GM12878 (cell line): ENCODE data around the gene SIPA1. TPM values are rescaled to one million over a fixed set of nuclear protein-coding genes. Genes with fewer than 3 reads are reported as not detected.

Source experiments
- ATAC-seq: fragments of 200-7000 bp; cut with Tn5 transposase; 3 replicates; pipeline ENCODE4 v1.9.1; 2020; ENCODE audit warnings: mild to moderate bottlenecking, moderate library complexity
- BruUV-seq: library from RNA; stranded (reverse); fragments of 400-500 nt; replicated peaks from 2 replicates; lab custom pipeline; 2021; lab: Mats Ljungman, UMichigan
- CTCF ChIA-PET: fragments of 300-600 bp; sonication (Branson Sonifier 250); formaldehyde crosslinking; extraction: SDS; loops from one replicate; lab custom pipeline; 2021; ENCODE audit warnings: inconsistent platforms; lab: Yijun Ruan, JAX
- POLR2A ChIA-PET: fragments of 350-600 bp; formaldehyde crosslinking; extraction: SDS; loops from one replicate; lab custom pipeline; 2021; ENCODE audit warnings: inconsistent platforms; lab: Charles Lee
- RAD21 ChIA-PET: fragments of 300-600 bp; sonication (Branson Sonifier 250); formaldehyde crosslinking; loops from one replicate; lab custom pipeline; 2023; ENCODE audit warnings: antibody characterized with exemption; ENCODE audit not compliant: unreplicated experiment; lab: Charles Lee
- SMC1A ChIA-PET: fragments of 300-600 bp; sonication (Branson Sonifier 250); formaldehyde crosslinking; loops from one replicate; lab custom pipeline; 2023; ENCODE audit not compliant: unreplicated experiment, uncharacterized antibody; lab: Charles Lee
- DNase-seq: peaks from one replicate; pipeline ENCODE4 v3.0.0-alpha.2; 2011; ENCODE audit warnings: low read depth, low spot score
- FAIRE-seq: peaks from 3 replicates; lab custom pipeline; 2011; peaks lifted over from hg19 to GRCh38; lab: Jason Lieb, UNC
- H2AFZ ChIP-seq: 2 replicates; pipeline ENCODE4 v1.6.0; 2011; ENCODE audit warnings: low read depth, low read length, control low read depth; ENCODE audit not compliant: control insufficient read depth
- H3K27ac ChIP-seq: 2 replicates; pipeline ENCODE4 v1.5.1; 2011; ENCODE audit warnings: control low read depth; ENCODE audit not compliant: control insufficient read depth, insufficient read depth
- H3K27me3 ChIP-seq, 2 experiments: replicated peaks in 1 of 2; 2 replicates each; pipeline versions ENCODE4 v1.6.0 to v1.6.1; 2011; ENCODE audit warnings: low read length in 1 of 2; ENCODE audit not compliant: control insufficient read depth in 2 of 2, insufficient read depth in 2 of 2
- H3K36me3 ChIP-seq, 2 experiments: 2 replicates each; pipeline ENCODE4 v1.5.1; 2011; ENCODE audit warnings: low read length in 1 of 2; ENCODE audit not compliant: control insufficient read depth in 2 of 2, insufficient read depth in 2 of 2
- H3K4me1 ChIP-seq: 2 replicates; pipeline ENCODE4 v1.6.1; 2011; ENCODE audit warnings: mild to moderate bottlenecking, low read length, moderate library complexity, mixed read lengths; ENCODE audit not compliant: control insufficient read depth, insufficient read depth
- H3K4me2 ChIP-seq: 2 replicates; pipeline ENCODE4 v1.6.0; 2011; ENCODE audit warnings: control low read depth; ENCODE audit not compliant: control insufficient read depth, insufficient read depth
- H3K4me3 ChIP-seq: fragments of 200-600 bp; sonication (generic); 2 replicates; pipeline ENCODE4 v1.5.1; 2016
- H3K79me2 ChIP-seq: 2 replicates; pipeline ENCODE4 v1.6.0; 2011; ENCODE audit warnings: low read length; ENCODE audit not compliant: control insufficient read depth, insufficient read depth
- H3K9ac ChIP-seq: 2 replicates; pipeline ENCODE4 v1.8.0; 2011; ENCODE audit warnings: low read length, control low read depth, mixed read lengths; ENCODE audit not compliant: control insufficient read depth, insufficient read depth
- H3K9me3 ChIP-seq: replicated peaks from 3 replicates; pipeline ENCODE4 v1.5.1; 2011; ENCODE audit warnings: mild to moderate bottlenecking, low read length; ENCODE audit not compliant: control insufficient read depth, insufficient read depth
- H4K20me1 ChIP-seq: 2 replicates; pipeline ENCODE4 v1.6.0; 2011; ENCODE audit not compliant: control insufficient read depth, insufficient read depth
- ASH2L ChIP-seq: fragments of 300-600, 200-600 bp; sonication (generic); IDR thresholded peaks from 2 replicates; pipeline ENCODE4 v1.6.1; 2017; ENCODE audit warnings: low read depth, mild to moderate bottlenecking, borderline replicate concordance
- BCLAF1 ChIP-seq: fragments of 450-650 bp; IDR thresholded peaks from 2 replicates; pipeline ENCODE4 v1.6.1; 2017; ENCODE audit warnings: antibody characterized with exemption, mild to moderate bottlenecking, moderate library complexity
- FOXK2 ChIP-seq: fragments of 450-650 bp; IDR thresholded peaks from 2 replicates; pipeline ENCODE4 v1.6.1; 2017; ENCODE audit warnings: mild to moderate bottlenecking, moderate library complexity
- PBX3 ChIP-seq: IDR thresholded peaks from 2 replicates; pipeline ENCODE4 v1.6.1; 2011; ENCODE audit warnings: mild to moderate bottlenecking, low read depth, low read length, moderate library complexity; ENCODE audit not compliant: insufficient replicate concordance
- RB1 ChIP-seq: fragments of 450-650 bp; formaldehyde crosslinking; IDR thresholded peaks from 2 replicates; pipeline ENCODE4 v1.6.1; 2017; ENCODE audit warnings: mild to moderate bottlenecking, borderline replicate concordance
- SUZ12 ChIP-seq: fragments of 200-600 bp; sonication (generic); IDR thresholded peaks from one replicate; pipeline ENCODE4 v1.6.1; 2018; ENCODE audit warnings: antibody characterized with exemption, mild to moderate bottlenecking; ENCODE audit not compliant: unreplicated experiment
- WGBS: methylation state at CpG from one replicate; pipeline ENCODE4 v1.1.6; 2016; ENCODE audit warnings: low lambda C conversion rate; ENCODE audit not compliant: insufficient replicate concordance, insufficient coverage; ENCODE audit errors: missing lambda C conversion rate; 5-methylcytosine and 5-hydroxymethylcytosine counted together
- in situ Hi-C: fragments of 300-500 bp; cut with MboI; formaldehyde crosslinking; loops from 9 replicates; pipeline ENCODE4 v1.14.3; 2018; ENCODE audit warnings: mixed read lengths
- intact Hi-C: fragments of 100-400 bp; cut with micrococcal nuclease; formaldehyde crosslinking; loops from one replicate; pipeline ENCODE4 v1.14.2; 2022; ENCODE audit not compliant: unreplicated experiment
- polyA plus RNA-seq, 11 experiments: library from polyadenylated mRNA; depleted of rRNA in 4 of 11; unstranded in 6 of 11; stranded (reverse) in 5 of 11; fragments of >200 nt; fragmentation: Nextera tagmentation in 4 of 11; fragmentation: Illumina TruSeq in 1 of 11; extraction: Ambion mirVana in 4 of 11; extraction: Trizol in 1 of 11; gene quantifications; 1 replicate in 1 of 11; 2 replicates in 10 of 11; pipeline versions ENCODE4 v1.2.1 to v1.2.3, GENCODE V29; 2011 to 2016; ENCODE audit warnings: inconsistent platforms in 2 of 11, missing spikeins in 2 of 11, low read depth in 1 of 11
- total RNA-seq, 4 experiments: library from RNA; depleted of rRNA in 3 of 4; stranded (reverse); fragments of >200 nt in 3 of 4; fragmentation: Illumina TruSeq in 1 of 4; extraction: Trizol in 1 of 4; gene quantifications; 2 replicates each; pipeline versions ENCODE4 v1.2.1 to v1.2.3, GENCODE V29; 2013 to 2021
- TF ChIP-seq, protein P1 (sequence below): IDR thresholded peaks from 2 replicates; pipeline ENCODE4 v1.6.1; 2011; ENCODE audit warnings: low read depth, low read length, improper control_type of control experiment, borderline replicate concordance
- TF ChIP-seq, protein P2 (sequence below): fragments of 450-650 bp; IDR thresholded peaks from 2 replicates; pipeline ENCODE4 v1.6.1; 2016; ENCODE audit warnings: mild to moderate bottlenecking, moderate library complexity, borderline replicate concordance

The SIPA1 gene
- total and polyA plus RNA-seq, 10 of the 15 experiments (the other 5 are each of a cell fraction or from before 2014, with no cell fraction given), result 1.0 to 139 (median 33.4) TPM

GRCh38 chr11:65698205-65698604 is 60.3 kb downstream of the SIPA1 start:
- Histone ChIP-seq H3K4me1 (no peaks in the 10 kb centered on the region), H3K4me2 (no peak overlapping the region), H3K9ac (no peak overlapping the region), H3K27ac (no peak overlapping the region), H3K79me2 (no peaks in the 10 kb centered on the region), H3K27me3 (no peaks in the 10 kb centered on the region), H4K20me1 (no peaks in the 10 kb centered on the region), H2AFZ (no peak overlapping the region), H3K4me3 (no peak overlapping the region), H3K9me3 (no peaks in the 10 kb centered on the region), H3K36me3 (no peaks in the 10 kb centered on the region)
- intact Hi-C loops (no loop called here), in situ Hi-C loops (no loop called here)
- ChIA-PET RAD21 (no interaction called here), CTCF (no interaction called here), POLR2A (no interaction called here), SMC1A (no interaction called here)
- no TSS peak for BruUV-seq
- WGBS, result 38% methylated on average over 8 of the region's 8 CpGs
- TF ChIP-seq FOXK2 (no peak), RB1 (no peak), SUZ12 (no peak), BCLAF1 (no peak), PBX3 (no peak), ASH2L (no peak)
- TF ChIP-seq, protein P1, sequence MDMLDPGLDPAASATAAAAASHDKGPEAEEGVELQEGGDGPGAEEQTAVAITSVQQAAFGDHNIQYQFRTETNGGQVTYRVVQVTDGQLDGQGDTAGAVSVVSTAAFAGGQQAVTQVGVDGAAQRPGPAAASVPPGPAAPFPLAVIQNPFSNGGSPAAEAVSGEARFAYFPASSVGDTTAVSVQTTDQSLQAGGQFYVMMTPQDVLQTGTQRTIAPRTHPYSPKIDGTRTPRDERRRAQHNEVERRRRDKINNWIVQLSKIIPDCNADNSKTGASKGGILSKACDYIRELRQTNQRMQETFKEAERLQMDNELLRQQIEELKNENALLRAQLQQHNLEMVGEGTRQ, result no peak
- TF ChIP-seq, protein P2, sequence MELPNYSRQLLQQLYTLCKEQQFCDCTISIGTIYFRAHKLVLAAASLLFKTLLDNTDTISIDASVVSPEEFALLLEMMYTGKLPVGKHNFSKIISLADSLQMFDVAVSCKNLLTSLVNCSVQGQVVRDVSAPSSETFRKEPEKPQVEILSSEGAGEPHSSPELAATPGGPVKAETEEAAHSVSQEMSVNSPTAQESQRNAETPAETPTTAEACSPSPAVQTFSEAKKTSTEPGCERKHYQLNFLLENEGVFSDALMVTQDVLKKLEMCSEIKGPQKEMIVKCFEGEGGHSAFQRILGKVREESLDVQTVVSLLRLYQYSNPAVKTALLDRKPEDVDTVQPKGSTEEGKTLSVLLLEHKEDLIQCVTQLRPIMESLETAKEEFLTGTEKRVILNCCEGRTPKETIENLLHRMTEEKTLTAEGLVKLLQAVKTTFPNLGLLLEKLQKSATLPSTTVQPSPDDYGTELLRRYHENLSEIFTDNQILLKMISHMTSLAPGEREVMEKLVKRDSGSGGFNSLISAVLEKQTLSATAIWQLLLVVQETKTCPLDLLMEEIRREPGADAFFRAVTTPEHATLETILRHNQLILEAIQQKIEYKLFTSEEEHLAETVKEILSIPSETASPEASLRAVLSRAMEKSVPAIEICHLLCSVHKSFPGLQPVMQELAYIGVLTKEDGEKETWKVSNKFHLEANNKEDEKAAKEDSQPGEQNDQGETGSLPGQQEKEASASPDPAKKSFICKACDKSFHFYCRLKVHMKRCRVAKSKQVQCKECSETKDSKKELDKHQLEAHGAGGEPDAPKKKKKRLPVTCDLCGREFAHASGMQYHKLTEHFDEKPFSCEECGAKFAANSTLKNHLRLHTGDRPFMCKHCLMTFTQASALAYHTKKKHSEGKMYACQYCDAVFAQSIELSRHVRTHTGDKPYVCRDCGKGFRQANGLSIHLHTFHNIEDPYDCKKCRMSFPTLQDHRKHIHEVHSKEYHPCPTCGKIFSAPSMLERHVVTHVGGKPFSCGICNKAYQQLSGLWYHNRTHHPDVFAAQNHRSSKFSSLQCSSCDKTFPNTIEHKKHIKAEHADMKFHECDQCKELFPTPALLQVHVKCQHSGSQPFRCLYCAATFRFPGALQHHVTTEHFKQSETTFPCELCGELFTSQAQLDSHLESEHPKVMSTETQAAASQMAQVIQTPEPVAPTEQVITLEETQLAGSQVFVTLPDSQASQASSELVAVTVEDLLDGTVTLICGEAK, result no peak
- ATAC-seq (no peak), DNase-seq (no peak), FAIRE-seq (no peak)
